CMK (cell line): ENCODE measurements around the gene TULP1.

Experiments
- DNase-seq: peaks from one replicate; pipeline ENCODE4 v3.0.0-alpha.2; 2010; ENCODE audit warnings: low read depth

The TULP1 gene

GRCh38 chr6:35496841-35497570 is 15.7 kb downstream of the TULP1 start, which contains the start of gene TEAD3:
TSS of gene TEAD3 (minus strand) at chr6:35497079.
- DNase-seq: no peak

GRCh38 chr6:35496036-35496840 is 16.5 kb downstream of the TULP1 start:
- DNase-seq: no peak

GRCh38 chr6:35495258-35496035 is 17.2 kb downstream of the TULP1 start:
- no peak for DNase-seq

- DNase-seq: no peak
Measured at GRCh38 chr6:35494161-35494563, 18.5 kb downstream of the TULP1 start.

- no peak for DNase-seq
Measured at GRCh38 chr6:35493307-35493983, 19.3 kb downstream of the TULP1 start.

GRCh38 chr6:35492974-35493284 is 19.8 kb downstream of the TULP1 start:
- no peak for DNase-seq

GRCh38 chr6:35492258-35492973 is 20.3 kb downstream of the TULP1 start:
- no peak for DNase-seq

GRCh38 chr6:35491558-35492257 is 21.0 kb downstream of the TULP1 start:
- no peak for DNase-seq

- no peak for DNase-seq
Measured at GRCh38 chr6:35490821-35491557, 21.7 kb downstream of the TULP1 start.

- no peak for DNase-seq
Measured at GRCh38 chr6:35489995-35490791, 22.5 kb downstream of the TULP1 start.

- DNase-seq: no peak
Measured at GRCh38 chr6:35489066-35489465, 23.6 kb downstream of the TULP1 start.

GRCh38 chr6:35488517-35488862 is 24.2 kb downstream of the TULP1 start:
- DNase-seq: no peak

GRCh38 chr6:35487658-35488516 is 24.8 kb downstream of the TULP1 start:
- DNase-seq: no peak

GRCh38 chr6:35486005-35486925 is 26.4 kb downstream of the TULP1 start:
- no peak for DNase-seq

GRCh38 chr6:35485402-35485877 is 27.3 kb downstream of the TULP1 start:
- DNase-seq: no peak

- DNase-seq: no peak
Measured at GRCh38 chr6:35484921-35485392, 27.7 kb downstream of the TULP1 start.
